HepG2 (cell line): ENCODE measurements around the gene RAB14.

Experiments used
- POLR2A ChIP-seq, 2 experiments: IDR thresholded peaks; 2 replicates each; pipeline ENCODE4 v1.6.1; 2011; ENCODE audit warnings: low read depth in 2 of 2, low read length in 2 of 2, mild to moderate bottlenecking in 1 of 2, moderate library complexity in 1 of 2; ENCODE audit not compliant: insufficient read depth in 1 of 2
- SP4 ChIP-seq: sonication (generic); formaldehyde crosslinking; IDR thresholded peaks from 2 replicates; pipeline ENCODE4 v1.8.1; 2023; ENCODE audit warnings: mild to moderate bottlenecking, missing genetic modification reagents

DNA sequence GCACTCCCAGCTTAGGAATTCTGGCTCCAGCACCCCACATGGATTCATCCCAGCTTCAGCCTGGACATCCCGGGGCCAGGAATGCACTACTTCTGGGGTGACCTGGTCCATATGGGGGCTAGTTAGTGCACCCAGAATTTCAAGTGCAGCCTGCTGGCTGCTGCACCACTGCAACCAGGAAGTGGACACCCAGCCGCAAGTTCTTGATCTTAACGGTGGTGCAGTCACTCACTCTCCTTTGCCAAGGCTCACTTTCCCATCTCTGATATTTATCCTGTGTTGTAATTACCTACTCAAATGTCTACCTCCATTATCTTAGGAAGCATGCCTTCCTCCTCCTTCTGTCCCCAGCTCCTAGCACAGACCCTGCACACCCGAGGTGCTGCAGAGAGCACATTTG is 26.2 kb upstream of the RAB14 start:
- TF ChIP-seq SP4 (CRISPR knock-in tag), result no peak
- no peak for TF ChIP-seq POLR2A (IDR thresholded peaks at IDR 0.05; ENCODE audit: insufficient read depth in 1 of 2, low read depth in 2 of 2, low read length in 2 of 2)
